Measurements from ENCODE around the gene ZNF419. TPM values are rescaled to one million over a fixed set of nuclear protein-coding genes. Genes with fewer than 3 reads are reported as not detected.

Gene ZNF419
- total RNA-seq (ENCODE audit: low replicate concordance) = 8.2 and 23.2 TPM in 2 replicates

DNA sequence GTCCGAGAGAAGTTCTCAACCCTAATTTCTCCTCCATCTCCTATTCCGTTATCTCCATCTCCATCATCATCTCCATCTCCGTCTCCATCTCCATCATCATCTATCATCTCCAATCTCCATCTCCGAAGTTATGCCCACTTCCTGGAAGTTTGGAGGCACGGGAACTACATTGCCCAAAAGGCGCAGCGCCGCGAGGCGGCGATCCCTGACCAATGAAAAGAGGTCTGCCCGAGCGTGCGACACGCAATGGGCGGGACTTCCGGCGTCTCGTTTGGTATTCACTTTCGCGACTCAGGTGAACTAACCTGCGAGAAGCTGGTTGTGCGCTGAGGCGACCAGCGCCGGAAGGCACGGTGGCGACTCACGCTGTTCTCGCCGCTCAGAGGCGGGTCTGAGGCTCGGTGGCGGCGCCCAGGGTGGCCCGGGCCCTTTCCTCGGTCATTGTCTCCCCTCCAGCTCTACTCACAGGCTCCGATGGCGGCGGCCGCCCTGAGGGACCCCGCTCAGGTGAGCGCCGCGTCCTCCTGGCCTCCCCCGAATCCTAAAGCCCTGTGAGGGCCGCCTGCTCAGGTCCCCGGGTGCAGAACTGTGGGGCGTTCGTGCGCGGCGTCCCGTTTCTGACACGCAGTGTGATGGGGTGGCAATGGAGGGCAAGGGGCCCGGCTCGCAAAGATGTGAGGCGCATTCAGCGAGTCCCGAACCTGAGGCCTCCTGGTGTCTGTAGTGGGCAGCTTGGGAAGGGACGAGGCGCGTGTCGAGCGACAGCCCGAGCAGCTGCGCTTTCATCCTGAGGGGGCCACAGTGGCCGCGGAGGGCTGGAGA, at the start of gene ZNF419:
TSS of gene ZNF419 (plus strand) at position 274 of the 822 bp plus-strand sequence. CDS start at position 475, 201 bp downstream.

DNA sequence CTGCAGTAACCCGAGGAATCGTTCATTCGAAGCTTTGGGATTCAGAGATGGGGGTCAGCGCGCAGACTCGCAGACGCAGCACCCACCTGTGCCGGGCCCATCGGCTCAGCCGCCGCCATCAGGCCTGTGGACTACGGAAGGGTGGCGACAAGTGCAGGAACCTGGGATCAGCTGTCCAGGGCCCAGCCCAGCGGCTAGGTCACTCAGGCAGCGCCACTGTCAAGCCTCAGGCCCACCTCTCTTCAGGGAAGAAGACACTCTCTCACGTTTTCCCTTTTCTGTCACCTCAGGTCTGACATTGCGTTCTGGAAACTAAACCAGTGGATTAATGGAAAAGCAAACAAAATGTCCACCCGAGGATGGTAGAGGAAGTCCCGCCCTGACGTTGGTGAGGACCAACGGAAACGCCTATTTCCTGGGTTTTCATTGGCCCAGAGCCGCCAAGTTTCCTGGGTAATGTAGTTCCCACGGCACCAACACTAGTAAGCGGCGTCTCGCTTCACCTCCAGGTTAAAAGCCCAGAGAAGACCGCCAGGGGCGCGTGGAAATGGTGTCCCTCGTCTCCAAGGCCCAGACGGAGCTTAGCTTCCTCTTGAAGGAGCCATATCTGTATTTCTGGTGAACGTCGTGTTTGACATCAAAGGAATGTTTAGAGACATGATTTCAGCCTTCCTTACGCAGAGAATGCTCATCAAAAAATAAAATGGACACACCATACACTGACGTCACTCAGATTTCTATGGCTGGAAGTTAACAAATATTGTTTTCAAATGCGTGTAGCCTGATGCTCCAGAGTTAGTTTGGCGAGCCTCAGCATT, 10.2 kb upstream of the ZNF419 start, which contains the start of gene ZNF772:
TSS of gene ZNF772 (minus strand) at position 376 of the 818 bp plus-strand sequence. CDS start at position 119, 257 bp downstream.

DNA sequence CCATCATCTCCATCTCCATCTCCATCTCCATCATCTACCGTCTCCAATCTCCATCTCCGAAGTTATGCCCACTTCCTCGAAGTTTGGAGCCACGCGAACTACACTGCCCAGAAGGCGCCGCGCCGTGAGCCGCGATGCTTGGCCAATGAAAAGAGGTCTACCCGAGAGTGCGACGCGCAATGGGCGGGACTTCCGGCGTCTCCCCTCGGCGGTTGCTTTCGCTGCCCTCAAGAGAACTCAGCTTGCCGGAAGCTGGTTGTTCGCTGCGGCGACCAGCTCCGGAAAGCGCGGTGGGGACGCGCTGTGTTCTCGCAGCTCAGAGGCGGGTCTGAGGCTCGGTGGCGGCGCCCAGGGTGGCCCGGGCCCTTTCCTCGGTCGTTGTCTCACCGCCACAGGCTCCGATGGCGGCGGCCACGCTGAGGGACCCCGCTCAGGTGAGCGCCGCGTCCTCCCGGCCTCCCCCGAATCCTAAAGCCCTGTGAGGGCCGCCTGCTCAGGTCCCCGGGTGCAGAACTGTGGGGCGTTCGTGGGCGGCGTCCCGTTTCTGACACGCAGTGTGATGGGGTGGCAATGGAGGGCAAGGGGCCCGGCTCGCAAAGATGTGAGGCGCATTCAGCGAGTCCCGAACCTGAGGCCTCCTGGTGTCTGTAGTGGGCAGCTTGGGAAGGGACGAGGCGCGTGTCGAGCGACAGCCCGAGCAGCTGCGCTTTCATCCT, 12.3 kb downstream of the ZNF419 start, which contains the start of gene ZNF773:
TSS of gene ZNF773 (plus strand) at position 259 of the 716 bp plus-strand sequence. CDS start at position 402, 143 bp downstream.

DNA sequence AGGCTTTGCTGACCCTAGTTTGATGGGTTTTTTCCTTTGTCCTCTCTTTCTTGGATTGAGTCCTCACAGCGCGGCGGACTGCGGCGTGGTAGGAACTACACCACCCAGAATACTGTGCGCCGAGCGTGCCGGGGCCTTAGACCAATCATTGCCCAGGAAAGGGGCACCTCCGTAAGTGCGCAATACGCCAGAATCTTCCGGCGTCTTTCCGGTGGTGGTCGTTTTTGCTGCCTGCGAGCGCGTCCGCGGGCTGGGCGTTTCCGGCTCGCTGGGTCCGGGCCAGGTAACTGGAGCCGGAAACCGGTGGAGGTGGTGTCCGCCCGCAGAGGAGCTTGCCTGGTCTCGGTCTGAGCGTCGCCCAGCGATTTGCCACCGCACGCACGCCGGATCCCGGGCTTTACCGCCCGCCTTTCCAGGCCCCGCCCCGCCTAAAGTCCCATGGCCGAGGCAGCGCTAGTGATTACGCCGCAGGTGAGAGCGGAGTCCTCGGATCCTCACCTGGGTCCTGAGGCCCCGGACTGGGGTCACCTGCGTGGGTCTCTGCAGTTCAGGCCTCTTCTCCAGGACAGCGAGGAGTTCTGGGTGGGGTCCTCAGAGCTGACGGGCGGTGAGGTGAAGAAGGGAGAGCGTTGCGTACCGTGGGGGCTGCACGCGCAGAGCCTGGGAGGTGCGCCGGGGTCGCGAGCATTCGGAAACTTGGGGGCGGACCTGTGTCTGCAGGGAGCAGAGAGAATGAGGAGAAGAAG, 39.8 kb downstream of the ZNF419 start, which contains the start of gene ZNF549:
TSS of gene ZNF549 (plus strand) at position 221 of the 746 bp plus-strand sequence. CDS start at position 439, 218 bp downstream.

Other genes with a start within 250 kb of the ZNF419 start
- 22.8 and 38.7 TPM in 2 replicates for gene ZNF805, start 247.1 kb upstream of the ZNF419 start, total RNA-seq (ENCODE audit: low replicate concordance)
- 68.6 and 96.9 TPM in 2 replicates for gene ZNF460, start 207.3 kb upstream of the ZNF419 start, total RNA-seq (ENCODE audit: low replicate concordance)
- 6.7 and 9.3 TPM in 2 replicates for gene ZNF543, start 167.3 kb upstream of the ZNF419 start, total RNA-seq (ENCODE audit: low replicate concordance)
- gene ZNF304, start 136.5 kb upstream of the ZNF419 start, total RNA-seq (ENCODE audit: low replicate concordance) = 9.2 and 10.5 TPM in 2 replicates
- gene TRAPPC2B, start 124.2 kb upstream of the ZNF419 start, total RNA-seq (ENCODE audit: low replicate concordance) = 10.7 and 16.0 TPM in 2 replicates
- 4.3 and 10.6 TPM in 2 replicates for gene ZNF547, start 124.2 kb upstream of the ZNF419 start, total RNA-seq (ENCODE audit: low replicate concordance)
- gene ZNF548, start 97.9 kb upstream of the ZNF419 start, total RNA-seq (ENCODE audit: low replicate concordance) = 19.0 and 23.7 TPM in 2 replicates
- 9.1 and 18.1 TPM in 2 replicates for gene ZNF17, start 76.6 kb upstream of the ZNF419 start, total RNA-seq (ENCODE audit: low replicate concordance)
- gene ZNF749, start 52.4 kb upstream of the ZNF419 start, total RNA-seq (ENCODE audit: low replicate concordance) = 8.2 and 17.4 TPM in 2 replicates
- 0.23 and 0.30 TPM in 2 replicates for gene VN1R1, start 30.6 kb upstream of the ZNF419 start, total RNA-seq (ENCODE audit: low replicate concordance)
- 13.1 and 25.6 TPM in 2 replicates for gene ZNF772, start 10.2 kb upstream of the ZNF419 start, total RNA-seq (ENCODE audit: low replicate concordance)
- 9.1 and 27.1 TPM in 2 replicates for gene ZNF773, start 12.2 kb downstream of the ZNF419 start, total RNA-seq (ENCODE audit: low replicate concordance)
- 4.1 and 9.5 TPM in 2 replicates for gene ZNF549, start 39.6 kb downstream of the ZNF419 start, total RNA-seq (ENCODE audit: low replicate concordance)
- gene ZNF550, start 72.1 kb downstream of the ZNF419 start, total RNA-seq (ENCODE audit: low replicate concordance) = 5.0 and 10.6 TPM in 2 replicates
- 4.8 and 6.3 TPM in 2 replicates for gene ZNF416, start 91.2 kb downstream of the ZNF419 start, total RNA-seq (ENCODE audit: low replicate concordance)
- gene ZIK1, start 96.4 kb downstream of the ZNF419 start, total RNA-seq (ENCODE audit: low replicate concordance) = 4.6 and 11.3 TPM in 2 replicates
- 0.70 and 4.1 TPM in 2 replicates for gene ZNF530, start 112.1 kb downstream of the ZNF419 start, total RNA-seq (ENCODE audit: low replicate concordance)
- gene ZNF134, start 126.5 kb downstream of the ZNF419 start, total RNA-seq (ENCODE audit: low replicate concordance) = 12.3 and 25.0 TPM in 2 replicates
- gene ZNF211, start 145.4 kb downstream of the ZNF419 start, total RNA-seq (ENCODE audit: low replicate concordance) = 10.9 and 13.9 TPM in 2 replicates
- not detected in 2 replicates for gene ZSCAN4, start 181.2 kb downstream of the ZNF419 start, total RNA-seq (ENCODE audit: low replicate concordance)
- 4.0 and 7.0 TPM in 2 replicates for gene ZNF551, start 194.2 kb downstream of the ZNF419 start, total RNA-seq (ENCODE audit: low replicate concordance)
- gene ZNF154, start 221.5 kb downstream of the ZNF419 start, total RNA-seq (ENCODE audit: low replicate concordance) = 4.4 and 4.9 TPM in 2 replicates
- 9.6 and 11.1 TPM in 2 replicates for gene ZNF671, start 239.9 kb downstream of the ZNF419 start, total RNA-seq (ENCODE audit: low replicate concordance)

Data from smooth muscle cell of the coronary artery (primary cell).